ENCODE results near the gene PDP2. TPM values are rescaled to one million over a fixed set of nuclear protein-coding genes. Genes with fewer than 3 reads are reported as not detected.
A peak's percentile ranks its signal among the peaks of the same experiment; 100 is the strongest.

The PDP2 gene
- total RNA-seq, 1 donor from 2014 or later, result 16.9 TPM

DNA sequence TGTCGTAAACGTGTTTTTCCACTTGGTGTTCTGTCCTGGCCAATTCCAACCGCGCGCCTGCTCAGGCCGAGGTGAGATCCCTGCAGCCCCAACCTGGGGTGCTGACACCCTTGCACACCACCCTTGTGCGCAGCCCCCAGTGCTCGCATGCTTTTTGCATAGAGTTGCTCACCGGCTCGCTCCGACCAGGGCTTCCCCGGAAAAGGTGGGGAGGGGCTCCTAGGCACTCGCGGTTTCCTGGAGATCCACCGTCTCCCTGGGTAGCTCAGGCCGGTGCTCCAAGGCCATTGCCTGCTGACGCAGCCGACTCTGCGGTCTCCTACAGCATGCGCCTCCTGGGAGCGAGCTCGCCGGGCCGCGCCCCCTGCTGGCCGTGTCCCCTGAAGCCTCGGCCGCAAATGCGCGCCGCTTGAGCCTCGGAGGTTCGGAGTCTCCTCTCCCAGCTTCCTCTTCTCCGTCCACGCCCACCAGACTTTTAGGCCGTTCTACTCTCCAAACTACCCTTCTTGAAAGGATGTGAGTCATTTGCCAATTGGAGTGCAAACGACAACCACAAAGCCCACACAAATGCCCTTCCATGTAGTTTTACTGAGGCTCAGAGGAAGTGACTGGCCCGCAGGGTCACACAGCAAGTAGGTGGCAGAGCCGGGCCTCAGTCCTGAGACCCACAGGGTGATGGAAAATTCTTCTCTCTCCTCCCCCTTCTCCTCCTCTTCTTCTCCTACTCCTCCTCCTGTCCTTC, 7.2 kb upstream of the PDP2 start:
- ATAC-seq (peak; percentile 97 to 98), DNase-seq (peak; percentile 96)
- peak overlapping the region; percentile 51 for H3K4me3 ChIP-seq
- H3K27ac ChIP-seq, result peak overlapping the region; percentile 73
- H3K9me3 ChIP-seq, result no peaks in the 10 kb centered on the region
- no peaks in the 10 kb centered on the region for H3K36me3 ChIP-seq
- intact Hi-C loops (cut with DNase I), result no loop called here
- H3K27me3 ChIP-seq (ENCODE audit: low read depth), result no peaks in the 10 kb centered on the region
- peak; percentile 97 for TF ChIP-seq CTCF (IDR thresholded peaks at IDR 0.05)
- peaks cover 13% of the 10 kb centered on the region for H3K4me1 ChIP-seq

- peaks cover 16% of the 10 kb centered on the region for H3K4me1 ChIP-seq
- H3K4me3 ChIP-seq, result no peak overlapping the region
- no peak for TF ChIP-seq CTCF (IDR thresholded peaks at IDR 0.05)
- DNase-seq (no peak), ATAC-seq (no peak)
- no peaks in the 10 kb centered on the region for H3K27me3 ChIP-seq (ENCODE audit: low read depth)
- H3K9me3 ChIP-seq, result no peaks in the 10 kb centered on the region
- intact Hi-C loops (cut with DNase I), result no loop called here
- H3K27ac ChIP-seq, result no peak overlapping the region
- no peaks in the 10 kb centered on the region for H3K36me3 ChIP-seq
Observed at GRCh38 chr16:66873685-66874055, 6.6 kb upstream of the PDP2 start.

DNA sequence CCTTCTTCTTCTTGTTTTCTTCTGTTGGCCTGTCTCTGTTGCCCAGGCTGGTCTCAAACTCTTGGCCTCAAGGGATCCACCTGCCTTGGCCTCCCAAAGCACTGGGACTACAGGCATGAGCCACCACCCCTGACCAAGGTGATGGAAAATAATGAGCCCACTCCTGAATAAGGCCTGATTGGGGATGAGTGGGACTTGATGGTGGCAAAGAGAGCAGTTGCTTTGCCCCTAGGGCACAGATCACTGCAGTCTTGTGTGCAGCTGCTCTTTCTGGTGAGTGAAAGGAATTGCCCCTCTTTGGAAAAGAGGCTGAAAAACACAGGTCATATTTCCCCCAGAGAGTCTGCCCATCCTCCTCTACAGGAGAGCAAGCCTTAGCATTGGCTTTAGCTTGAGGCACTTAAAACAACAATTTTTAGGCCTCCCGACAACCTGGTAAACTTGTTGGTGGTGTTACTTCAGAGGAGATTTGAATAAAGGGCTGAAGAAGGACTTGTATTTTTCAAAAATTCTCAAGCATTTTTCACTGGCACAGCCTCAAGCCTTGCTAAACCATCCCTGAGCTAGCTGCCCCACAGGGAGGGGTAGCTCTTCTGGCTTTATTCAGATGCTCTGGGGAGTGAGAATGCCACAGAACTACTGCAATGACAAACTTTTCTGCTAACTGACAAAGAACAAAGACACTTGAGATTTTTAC, 6.1 kb upstream of the PDP2 start:
- no peak for TF ChIP-seq CTCF (IDR thresholded peaks at IDR 0.05)
- Histone ChIP-seq H3K27me3 (ENCODE audit: low read depth) (no peaks in the 10 kb centered on the region), H3K4me3 (no peak overlapping the region), H3K27ac (peak overlapping the region; percentile 36), H3K4me1 (peaks cover 16% of the 10 kb centered on the region), H3K9me3 (no peaks in the 10 kb centered on the region), H3K36me3 (no peaks in the 10 kb centered on the region)
- no peak for ATAC-seq
- intact Hi-C loops (cut with DNase I), result no loop called here
- no peak for DNase-seq

- intact Hi-C loops (cut with DNase I), result no loop called here
- Histone ChIP-seq H3K27me3 (ENCODE audit: low read depth) (no peaks in the 10 kb centered on the region), H3K27ac (no peak overlapping the region), H3K4me3 (no peak overlapping the region), H3K4me1 (peaks cover 25% of the 10 kb centered on the region), H3K36me3 (no peaks in the 10 kb centered on the region), H3K9me3 (no peaks in the 10 kb centered on the region)
- TF ChIP-seq CTCF (IDR thresholded peaks at IDR 0.05), result no peak
- no peak for ATAC-seq
- no peak for DNase-seq
Observed at GRCh38 chr16:66878067-66878466, 2.2 kb upstream of the PDP2 start.

- peaks cover 30% of the 10 kb centered on the region for H3K4me1 ChIP-seq
- peaks cover 21% of the 10 kb centered on the region for H3K36me3 ChIP-seq
- H3K4me3 ChIP-seq, result peak overlapping the region; percentile 68
- H3K9me3 ChIP-seq, result no peaks in the 10 kb centered on the region
- H3K27me3 ChIP-seq (ENCODE audit: low read depth), result no peaks in the 10 kb centered on the region
- ATAC-seq, result peak; percentile 44 to 56
- intact Hi-C loops (cut with DNase I), result no loop called here
- H3K27ac ChIP-seq, result peak overlapping the region; percentile 81
- no peak for TF ChIP-seq CTCF (IDR thresholded peaks at IDR 0.05)
- DNase-seq, result no peak
Observed at GRCh38 chr16:66881014-66881417, 701 bp downstream of the PDP2 start.

All from lower lobe of right lung (tissue), 2 donors.